GM23338 (cell line): ENCODE data around the gene INPP5D.

Source experiments
- CREB1 ChIP-seq: fragments of 250-450 bp; sonication (Bioruptor Pico); IDR thresholded peaks from 2 replicates; pipeline ENCODE4 v1.5.0; 2020; ENCODE audit warnings: low read depth, mild to moderate bottlenecking, moderate library complexity
- CTCF ChIP-seq, 2 experiments: fragments of 200-600 bp in 1 of 2; sonication (generic) in 1 of 2; conservative IDR thresholded peaks; 2 replicates each; pipeline versions ENCODE4 v1.5.1 to v1.6.1; 2016 to 2017; ENCODE audit warnings: antibody characterized with exemption in 2 of 2, low read depth in 2 of 2, mild to moderate bottlenecking in 2 of 2, moderate library complexity in 1 of 2
- ETS1 ChIP-seq: IDR thresholded peaks from 2 replicates; pipeline ENCODE4 v1.6.1; 2016; ENCODE audit warnings: antibody characterized with exemption
- EZH2 ChIP-seq: fragments of 200-600 bp; sonication (generic); IDR thresholded peaks from one replicate; pipeline ENCODE4 v1.8.0; 2017; ENCODE audit warnings: antibody characterized with exemption, mild to moderate bottlenecking, low read depth; ENCODE audit not compliant: unreplicated experiment
- EZH2phosphoT487 ChIP-seq: fragments of 200-600 bp; sonication (generic); IDR thresholded peaks from one replicate; pipeline ENCODE4 v1.8.1; 2018; ENCODE audit warnings: antibody characterized with exemption; ENCODE audit not compliant: unreplicated experiment
- JUNB ChIP-seq: IDR thresholded peaks from one replicate; pipeline ENCODE4 v1.6.1; 2016; ENCODE audit warnings: antibody characterized with exemption; ENCODE audit not compliant: unreplicated experiment
- POLR2AphosphoS5 ChIP-seq: IDR thresholded peaks from 2 replicates; pipeline ENCODE4 v1.6.1; 2016; ENCODE audit warnings: antibody characterized with exemption, low read depth
- STAT1 ChIP-seq: IDR thresholded peaks from one replicate; pipeline ENCODE4 v1.6.1; 2016; ENCODE audit warnings: antibody characterized with exemption; ENCODE audit not compliant: unreplicated experiment
- ZNF114 ChIP-seq: fragments of 250-450 bp; sonication (Bioruptor Pico); IDR thresholded peaks from 2 replicates; pipeline ENCODE4 v1.5.0; 2020; ENCODE audit warnings: mild to moderate bottlenecking, moderate library complexity
- TF ChIP-seq, protein P1 (sequence below): IDR thresholded peaks from one replicate; pipeline ENCODE4 v1.6.1; 2018; ENCODE audit warnings: antibody characterized with exemption; ENCODE audit not compliant: unreplicated experiment

- TF ChIP-seq CTCF (conservative IDR thresholded peaks at IDR 0.05; ENCODE audit: low read depth in 2 of 2) (no peak), STAT1 (no peak), POLR2AphosphoS5 (no peak), EZH2 (no peak), JUNB (no peak), EZH2phosphoT487 (no peak), ETS1 (no peak), ZNF114 (CRISPR knock-in tag) (no peak), CREB1 (CRISPR knock-in tag) (no peak)
- TF ChIP-seq, protein P1, sequence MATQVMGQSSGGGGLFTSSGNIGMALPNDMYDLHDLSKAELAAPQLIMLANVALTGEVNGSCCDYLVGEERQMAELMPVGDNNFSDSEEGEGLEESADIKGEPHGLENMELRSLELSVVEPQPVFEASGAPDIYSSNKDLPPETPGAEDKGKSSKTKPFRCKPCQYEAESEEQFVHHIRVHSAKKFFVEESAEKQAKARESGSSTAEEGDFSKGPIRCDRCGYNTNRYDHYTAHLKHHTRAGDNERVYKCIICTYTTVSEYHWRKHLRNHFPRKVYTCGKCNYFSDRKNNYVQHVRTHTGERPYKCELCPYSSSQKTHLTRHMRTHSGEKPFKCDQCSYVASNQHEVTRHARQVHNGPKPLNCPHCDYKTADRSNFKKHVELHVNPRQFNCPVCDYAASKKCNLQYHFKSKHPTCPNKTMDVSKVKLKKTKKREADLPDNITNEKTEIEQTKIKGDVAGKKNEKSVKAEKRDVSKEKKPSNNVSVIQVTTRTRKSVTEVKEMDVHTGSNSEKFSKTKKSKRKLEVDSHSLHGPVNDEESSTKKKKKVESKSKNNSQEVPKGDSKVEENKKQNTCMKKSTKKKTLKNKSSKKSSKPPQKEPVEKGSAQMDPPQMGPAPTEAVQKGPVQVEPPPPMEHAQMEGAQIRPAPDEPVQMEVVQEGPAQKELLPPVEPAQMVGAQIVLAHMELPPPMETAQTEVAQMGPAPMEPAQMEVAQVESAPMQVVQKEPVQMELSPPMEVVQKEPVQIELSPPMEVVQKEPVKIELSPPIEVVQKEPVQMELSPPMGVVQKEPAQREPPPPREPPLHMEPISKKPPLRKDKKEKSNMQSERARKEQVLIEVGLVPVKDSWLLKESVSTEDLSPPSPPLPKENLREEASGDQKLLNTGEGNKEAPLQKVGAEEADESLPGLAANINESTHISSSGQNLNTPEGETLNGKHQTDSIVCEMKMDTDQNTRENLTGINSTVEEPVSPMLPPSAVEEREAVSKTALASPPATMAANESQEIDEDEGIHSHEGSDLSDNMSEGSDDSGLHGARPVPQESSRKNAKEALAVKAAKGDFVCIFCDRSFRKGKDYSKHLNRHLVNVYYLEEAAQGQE, result no peak
These were observed 23.1 kb upstream of the INPP5D start for GRCh38 chr2:233037078-233037477.
